Amygdala (tissue), 56 donors: ENCODE data around the gene SMIM35.
"Not testable (repeated sequence)": the region's sequence is repeated elsewhere in the genome, so short reads cannot be mapped to it uniquely, and the experiment has no call there.

Experiments used
- DNase-seq, 56 donors: peaks; one replicate each; lab custom pipeline; 2025; lab: John Stamatoyannopoulos, UW

Gene SMIM35

GRCh38 chr11:117993988-117994745, 92.6 kb downstream of the SMIM35 start:
- peak in 1 of 56 donors; percentile 54 for DNase-seq

DNA sequence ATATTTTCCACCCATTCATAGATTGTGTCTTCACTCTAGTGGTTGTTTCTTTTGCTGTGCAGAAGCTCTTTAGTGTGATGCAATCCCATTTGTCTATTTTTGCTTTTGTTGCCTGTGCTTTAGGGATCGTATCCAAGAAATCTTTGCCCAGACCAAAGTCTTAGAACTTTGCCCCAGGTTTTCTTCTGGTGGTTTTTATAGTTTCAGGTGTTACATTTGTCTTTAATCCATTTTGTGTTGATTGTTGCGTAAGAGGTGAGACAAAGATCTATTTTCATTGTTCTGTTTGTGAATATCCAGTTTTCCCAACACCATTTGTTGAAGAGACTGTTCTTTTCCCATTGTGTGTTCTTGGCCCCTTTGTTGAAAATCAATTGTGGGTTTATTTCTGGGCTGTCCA, 94.1 kb downstream of the SMIM35 start:
- DNase-seq = no peak

GRCh38 chr11:117992136-117992535, 94.6 kb downstream of the SMIM35 start:
- no peak for DNase-seq

DNA sequence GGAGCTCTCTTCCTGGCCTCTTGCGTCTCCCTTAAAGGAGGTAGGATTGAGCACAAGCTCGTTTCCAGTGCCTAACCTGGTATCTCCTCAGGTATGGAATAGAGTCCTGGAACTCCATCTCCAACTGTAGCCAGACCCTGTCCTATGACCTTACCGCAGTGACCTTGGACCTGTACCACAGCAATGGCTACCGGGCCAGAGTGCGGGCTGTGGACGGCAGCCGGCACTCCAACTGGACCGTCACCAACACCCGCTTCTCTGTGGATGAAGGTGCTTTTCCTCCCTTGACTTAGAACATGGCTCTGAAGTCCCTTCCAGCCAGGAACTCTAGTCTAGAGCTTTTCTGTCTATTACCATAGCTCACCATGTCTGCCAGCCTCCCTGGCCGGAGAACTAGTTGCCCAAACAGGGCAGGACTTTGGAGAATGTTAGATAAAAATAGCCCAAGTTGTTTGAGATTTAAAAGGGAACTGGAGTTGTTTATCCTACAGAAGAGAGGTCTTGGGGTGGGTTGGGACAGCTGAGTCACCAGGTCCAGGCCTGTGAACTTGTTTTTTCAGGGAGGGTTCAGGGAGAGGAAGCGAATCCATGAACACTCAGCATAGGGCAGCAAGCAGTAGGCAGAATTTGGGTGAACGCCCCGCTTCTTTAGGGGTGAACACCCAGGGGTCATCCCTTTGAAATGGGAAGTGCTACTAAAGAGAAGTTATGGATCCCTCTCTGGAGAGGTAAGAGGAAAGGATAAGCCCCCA, 97.2 kb downstream of the SMIM35 start:
- peak in 1 of 56 donors; percentile 30 for DNase-seq

DNA sequence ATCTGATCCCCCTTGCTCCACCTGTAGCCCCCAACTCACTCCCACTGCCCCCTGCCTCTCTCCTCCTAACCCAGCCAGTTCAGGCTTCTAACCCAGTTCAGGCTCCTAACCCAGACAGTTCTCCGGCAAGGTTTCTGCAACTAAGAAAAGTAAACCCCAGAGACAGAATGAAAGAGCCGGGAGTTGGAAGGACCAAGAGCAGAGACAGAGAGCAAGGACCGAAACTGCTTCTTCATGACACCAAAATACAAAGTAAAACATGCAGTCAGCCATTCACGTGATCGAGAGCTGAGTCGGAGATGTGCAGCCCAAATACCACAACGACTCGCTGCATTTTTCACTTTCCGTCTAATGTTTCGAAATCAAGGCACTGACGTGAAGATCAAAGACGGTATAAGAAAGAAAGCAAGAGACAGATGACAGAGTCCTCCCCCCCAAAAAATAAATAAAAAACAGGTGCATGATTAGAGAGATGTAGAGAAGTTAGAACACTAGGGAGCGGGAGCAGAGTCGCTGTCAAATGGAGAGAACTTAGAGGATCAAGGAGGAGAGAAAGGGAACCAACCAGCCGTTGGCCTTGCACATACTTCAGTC, 99.7 kb downstream of the SMIM35 start:
- peak in 2 of 56 donors; percentile 16 to 38 for DNase-seq

- DNase-seq = peak in 46 of 56 donors; percentile 17 to 86 (median 58)
Measured at GRCh38 chr11:117985953-117986887, 100.5 kb downstream of the SMIM35 start, which contains the start of gene IL10RA. IL10RA (plus strand) TSS chr11:117986394; CDS start chr11:117986468, 74 bp downstream.

GRCh38 chr11:117984476-117984875, 102.3 kb downstream of the SMIM35 start:
- DNase-seq = no peak

- DNase-seq = no peak
Measured at GRCh38 chr11:117983163-117983475, 103.6 kb downstream of the SMIM35 start.

GRCh38 chr11:117980720-117981119, 106.0 kb downstream of the SMIM35 start:
- no peak for DNase-seq

- no peak for DNase-seq
Measured at GRCh38 chr11:117980280-117980679, 106.5 kb downstream of the SMIM35 start.

DNA sequence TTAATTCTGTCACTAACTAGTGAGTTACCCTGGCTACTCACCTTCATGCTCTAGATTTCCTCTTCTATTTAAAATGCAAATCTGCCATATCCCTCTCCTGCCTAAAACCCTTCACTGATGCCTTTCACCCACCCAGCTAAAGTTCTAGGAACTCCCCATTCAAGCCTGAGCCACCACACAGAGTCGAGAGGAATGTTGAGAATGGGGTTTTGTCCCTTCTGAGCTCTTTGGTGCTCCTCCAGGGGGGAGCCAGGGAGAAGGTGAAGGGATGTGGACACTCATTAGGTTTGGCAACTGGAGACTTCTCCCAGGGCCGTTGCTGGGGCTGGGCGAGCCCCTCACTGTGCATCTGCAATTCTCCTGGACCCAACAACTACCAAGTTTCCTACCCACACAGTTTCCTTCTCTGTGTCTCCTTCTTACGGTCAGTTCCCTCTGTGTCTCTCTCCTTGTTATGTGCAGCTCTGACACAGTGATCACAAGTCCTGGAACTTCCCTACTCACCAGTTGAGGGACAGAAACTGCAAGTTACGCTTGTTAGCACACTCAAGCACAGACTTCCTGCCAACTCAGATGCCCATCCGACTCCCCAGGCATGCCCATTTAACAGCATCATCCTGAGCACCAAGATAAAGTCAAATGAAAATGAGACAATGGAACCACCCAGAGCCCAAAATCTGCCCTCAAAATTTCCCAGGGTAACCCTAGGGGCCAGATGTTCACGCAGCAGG, 107.1 kb downstream of the SMIM35 start:
- peak in 4 of 56 donors; percentile 7 to 49 (median 40) for DNase-seq

- DNase-seq = no peak
Measured at GRCh38 chr11:117978991-117979390, 107.8 kb downstream of the SMIM35 start.

GRCh38 chr11:117978291-117978910, 108.4 kb downstream of the SMIM35 start:
- not testable (repeated sequence) for DNase-seq

GRCh38 chr11:117977612-117978264, 109.0 kb downstream of the SMIM35 start:
- not testable (repeated sequence) for DNase-seq

DNA sequence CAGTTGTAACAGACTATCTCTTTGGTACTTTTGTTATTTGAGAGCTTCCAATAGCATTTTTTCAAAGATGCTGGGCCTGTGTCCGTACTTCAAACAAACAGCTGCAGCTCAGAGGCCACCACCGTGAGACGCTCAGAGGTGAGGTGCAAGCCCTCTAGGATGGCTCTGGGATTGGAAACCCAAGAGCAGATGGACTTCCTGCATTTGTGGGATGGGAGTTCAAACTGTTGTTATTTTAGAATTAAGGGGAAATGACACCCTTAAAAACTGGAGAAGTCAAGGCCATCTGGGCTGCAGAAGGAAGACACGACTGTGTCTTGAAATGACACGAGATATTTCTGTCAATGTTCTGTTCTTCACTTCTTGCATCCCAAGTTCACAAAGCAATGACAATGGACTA, 109.7 kb downstream of the SMIM35 start:
- DNase-seq = no peak

GRCh38 chr11:117976445-117976844, 110.3 kb downstream of the SMIM35 start:
- no peak for DNase-seq

- no peak for DNase-seq
Measured at GRCh38 chr11:117973503-117973860, 113.3 kb downstream of the SMIM35 start.

GRCh38 chr11:117972629-117973502, 113.9 kb downstream of the SMIM35 start:
- DNase-seq = no peak
